PC-9 (cell line): ENCODE measurements around the gene CDH13.

Source experiments
- CTCF ChIP-seq: fragments of 200-600 bp; sonication (generic); conservative IDR thresholded peaks from 2 replicates; pipeline ENCODE4 v1.6.1; 2017; ENCODE audit warnings: mixed run types, antibody characterized with exemption, mild to moderate bottlenecking, moderate library complexity
- EZH2 ChIP-seq: fragments of 200-600 bp; sonication (generic); IDR thresholded peaks from 2 replicates; pipeline ENCODE4 v1.8.0; 2017; ENCODE audit warnings: antibody characterized with exemption, low read depth

GRCh38 chr16:83271123-83271522 lies 644.4 kb downstream of the CDH13 start:
- TF ChIP-seq EZH2 = no peak
- TF ChIP-seq CTCF = no peak
